ENCODE data around the gene TP73. TPM values are rescaled to one million over a fixed set of nuclear protein-coding genes. Genes with fewer than 3 reads are reported as not detected.

The TP73 gene
- total RNA-seq, 4 donors from 2014 or later: 4.9 to 8.8 (median 7.0) TPM

DNA sequence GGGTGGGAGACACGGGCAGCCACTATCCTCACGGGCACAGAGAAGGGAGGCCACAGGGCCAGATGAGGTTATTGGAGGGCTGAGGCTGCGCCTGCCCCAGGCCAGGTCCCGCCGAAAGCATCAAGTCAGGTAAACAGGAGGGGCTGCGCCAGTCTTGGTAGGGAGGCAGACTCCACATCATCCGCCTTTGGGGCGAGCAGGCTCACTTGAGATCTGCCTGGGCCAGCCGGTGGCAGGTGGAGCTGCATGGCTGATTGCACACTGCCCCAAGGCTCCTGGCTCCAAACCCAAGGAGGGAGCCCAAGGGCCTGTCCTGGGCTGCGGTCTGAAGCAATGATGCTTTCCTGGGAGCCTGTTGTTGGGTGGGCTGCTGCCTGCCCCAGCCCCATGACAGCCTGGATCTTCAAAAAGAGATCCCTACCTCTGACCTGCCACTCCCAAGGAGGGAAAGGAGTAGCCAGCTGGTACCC lies 124.8 kb downstream of the TP73 start:
- intact Hi-C loops (cut with DNase I): no loop called here
- no peaks in the 10 kb centered on the region for H3K9me3 ChIP-seq
- H3K36me3 ChIP-seq: peaks cover under 1 to 41% (median 26%) of the 10 kb centered on the region in 3 donors
- peaks cover 27 to 59% (median 31%) of the 10 kb centered on the region in 3 donors for H3K4me1 ChIP-seq
- no peak for DNase-seq
- peaks cover 0 to 7% (median 0%) of the 10 kb centered on the region in 4 donors for H3K27me3 ChIP-seq
- WGBS, 2 donors: 27 to 67% methylated on average over 1 to 2 of the region's 10 CpGs
- no peak overlapping the region for H3K27ac ChIP-seq
- H3K4me3 ChIP-seq: no peak overlapping the region
- TF ChIP-seq, protein P1, sequence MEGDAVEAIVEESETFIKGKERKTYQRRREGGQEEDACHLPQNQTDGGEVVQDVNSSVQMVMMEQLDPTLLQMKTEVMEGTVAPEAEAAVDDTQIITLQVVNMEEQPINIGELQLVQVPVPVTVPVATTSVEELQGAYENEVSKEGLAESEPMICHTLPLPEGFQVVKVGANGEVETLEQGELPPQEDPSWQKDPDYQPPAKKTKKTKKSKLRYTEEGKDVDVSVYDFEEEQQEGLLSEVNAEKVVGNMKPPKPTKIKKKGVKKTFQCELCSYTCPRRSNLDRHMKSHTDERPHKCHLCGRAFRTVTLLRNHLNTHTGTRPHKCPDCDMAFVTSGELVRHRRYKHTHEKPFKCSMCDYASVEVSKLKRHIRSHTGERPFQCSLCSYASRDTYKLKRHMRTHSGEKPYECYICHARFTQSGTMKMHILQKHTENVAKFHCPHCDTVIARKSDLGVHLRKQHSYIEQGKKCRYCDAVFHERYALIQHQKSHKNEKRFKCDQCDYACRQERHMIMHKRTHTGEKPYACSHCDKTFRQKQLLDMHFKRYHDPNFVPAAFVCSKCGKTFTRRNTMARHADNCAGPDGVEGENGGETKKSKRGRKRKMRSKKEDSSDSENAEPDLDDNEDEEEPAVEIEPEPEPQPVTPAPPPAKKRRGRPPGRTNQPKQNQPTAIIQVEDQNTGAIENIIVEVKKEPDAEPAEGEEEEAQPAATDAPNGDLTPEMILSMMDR (IDR thresholded peaks at IDR 0.05): no peak
- TF ChIP-seq POLR2A (IDR thresholded peaks at IDR 0.05): no peak

DNA sequence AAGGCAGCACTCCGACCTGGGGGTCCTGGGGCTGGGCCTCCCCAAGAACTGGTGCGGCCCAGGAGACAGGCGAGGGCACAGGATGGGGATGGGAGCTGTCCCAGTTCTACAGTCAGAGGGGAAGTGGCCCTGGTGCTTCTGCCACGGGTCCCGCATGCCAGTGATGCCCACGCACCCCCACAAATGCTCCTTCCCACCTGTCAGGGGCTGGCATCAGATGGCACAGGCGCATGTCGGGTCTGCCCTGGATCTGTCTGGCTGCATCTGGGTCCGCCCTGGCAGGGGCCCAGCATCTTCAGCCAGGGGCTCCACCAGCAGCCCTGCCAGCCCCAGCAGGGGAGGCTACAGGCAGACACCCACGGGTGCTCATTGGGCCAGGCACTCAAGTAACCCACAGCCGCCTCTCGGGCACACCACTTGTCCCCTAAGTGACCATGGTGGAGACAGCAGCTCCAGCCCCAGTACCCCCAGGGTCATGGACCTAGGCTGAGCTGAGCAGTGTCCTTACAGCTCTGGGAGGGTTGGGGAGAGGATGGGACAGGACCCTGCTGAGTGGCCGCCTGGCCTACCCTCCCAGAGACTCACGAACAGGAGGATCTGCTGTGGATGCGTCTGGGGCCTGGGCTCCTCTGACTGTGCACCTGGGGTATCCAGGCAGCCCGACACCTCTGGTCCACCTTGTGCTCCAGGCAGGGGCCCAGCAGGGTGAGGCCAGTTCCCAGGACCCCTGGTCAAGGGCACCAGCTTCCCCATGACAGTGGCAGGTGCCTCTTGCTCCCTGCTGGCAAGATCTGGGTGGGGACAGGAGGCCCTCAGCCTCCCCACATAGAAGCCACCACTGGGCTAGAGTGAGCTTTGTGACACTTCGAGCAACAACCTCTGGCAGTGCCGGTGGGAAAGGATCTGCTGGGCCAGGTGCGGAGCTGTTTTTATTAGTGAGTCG lies 125.6 kb downstream of the TP73 start:
- TF ChIP-seq POLR2A (IDR thresholded peaks at IDR 0.05): no peak
- TF ChIP-seq, protein P1 (IDR thresholded peaks at IDR 0.05): no peak
- H3K4me3 ChIP-seq: no peak overlapping the region
- no peak overlapping the region for H3K27ac ChIP-seq
- no peak for DNase-seq
- peaks cover 8 to 49% (median 34%) of the 10 kb centered on the region in 3 donors for H3K36me3 ChIP-seq
- peaks cover 26 to 51% (median 26%) of the 10 kb centered on the region in 3 donors for H3K4me1 ChIP-seq
- intact Hi-C loops (cut with DNase I): no loop called here
- WGBS, 2 donors: 95% methylated on average over 4 of the region's 20 CpGs; no CpG with 5 or more reads in 1 of the 2 donors
- H3K27me3 ChIP-seq: peaks cover 0 to under 1% (median 0%) of the 10 kb centered on the region in 4 donors
- no peaks in the 10 kb centered on the region for H3K9me3 ChIP-seq

DNA sequence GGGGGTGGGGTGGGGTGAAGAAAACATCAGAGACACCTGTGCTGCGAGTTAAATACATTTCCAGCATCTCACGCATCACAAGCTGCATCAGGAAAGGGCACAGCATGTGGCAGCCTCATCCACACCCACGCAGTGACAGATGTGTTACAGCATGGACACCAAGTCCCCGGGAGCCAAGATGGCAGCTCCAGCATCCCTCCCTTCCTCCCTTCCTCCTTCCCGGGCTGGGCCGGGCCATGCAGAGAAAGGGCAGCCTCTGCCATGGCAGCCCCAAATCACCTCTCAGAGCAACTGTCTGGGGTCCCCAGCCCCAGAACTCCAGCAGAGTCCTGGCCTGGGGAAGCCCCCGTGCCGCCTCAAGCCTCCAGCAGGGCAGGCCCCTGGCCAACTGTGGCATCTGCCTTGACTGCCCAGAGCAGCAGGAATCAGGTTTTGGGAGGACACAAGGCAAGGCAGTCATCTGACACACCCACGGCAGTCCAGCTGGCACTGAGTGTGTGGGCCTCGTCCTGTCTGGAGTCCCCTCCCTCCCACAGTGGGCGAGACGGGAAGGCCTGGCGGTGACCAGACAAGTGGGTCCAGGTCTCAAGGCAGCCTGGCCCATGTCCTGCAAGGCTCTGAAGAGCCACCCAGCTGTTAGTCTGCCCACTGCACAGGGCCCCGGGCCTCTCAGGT lies 126.4 kb downstream of the TP73 start:
- no peak overlapping the region for H3K4me3 ChIP-seq
- no peaks in the 10 kb centered on the region for H3K27me3 ChIP-seq
- H3K4me1 ChIP-seq: peaks cover 18 to 43% (median 21%) of the 10 kb centered on the region in 3 donors
- 66% methylated on average over 6 of the region's 14 CpGs; no CpG with 5 or more reads in 1 of the 2 donors for WGBS, 2 donors
- H3K27ac ChIP-seq: no peak overlapping the region
- intact Hi-C loops (cut with DNase I): no loop called here
- TF ChIP-seq, protein P1 (IDR thresholded peaks at IDR 0.05): no peak
- no peak for TF ChIP-seq POLR2A (IDR thresholded peaks at IDR 0.05)
- peaks cover 11 to 57% (median 39%) of the 10 kb centered on the region in 3 donors for H3K36me3 ChIP-seq
- H3K9me3 ChIP-seq: no peaks in the 10 kb centered on the region
- no peak for DNase-seq

DNA sequence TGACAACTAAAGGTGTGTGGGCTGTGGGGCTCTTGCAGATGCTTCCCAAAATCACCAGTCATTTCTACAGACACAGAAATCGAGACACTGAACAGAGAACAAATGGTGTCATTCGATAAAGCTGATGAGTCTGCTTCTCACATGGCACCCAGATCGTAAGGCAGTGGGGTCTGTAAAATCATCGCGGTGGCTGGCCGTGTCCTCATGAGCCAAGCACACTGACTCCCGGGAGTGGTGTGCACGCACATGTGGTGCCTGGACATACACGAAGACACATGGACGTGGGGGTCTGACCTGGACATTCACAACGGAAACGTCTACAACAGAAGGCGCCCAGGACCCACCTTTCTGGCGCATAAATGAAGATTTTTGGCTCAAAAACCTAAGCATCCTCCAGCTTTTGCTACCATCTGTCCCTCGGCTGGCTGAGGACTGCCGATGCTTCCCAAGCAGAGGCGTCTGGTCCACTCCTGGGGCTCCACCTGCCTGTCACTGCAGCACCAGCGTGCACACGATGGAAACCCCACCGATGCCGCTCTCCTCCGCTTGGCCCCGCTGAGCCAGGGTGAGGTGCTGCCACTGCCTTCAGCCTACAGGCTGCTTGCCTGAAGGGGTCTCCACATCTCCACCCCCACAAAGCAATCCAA lies 127.1 kb downstream of the TP73 start:
- no peaks in the 10 kb centered on the region for H3K27me3 ChIP-seq
- no peak for TF ChIP-seq POLR2A (IDR thresholded peaks at IDR 0.05)
- TF ChIP-seq, protein P1 (IDR thresholded peaks at IDR 0.05): no peak
- DNase-seq: no peak
- intact Hi-C loops (cut with DNase I): no loop called here
- peaks cover 18 to 36% (median 21%) of the 10 kb centered on the region in 3 donors for H3K4me1 ChIP-seq
- H3K36me3 ChIP-seq: peaks cover 14 to 64% (median 46%) of the 10 kb centered on the region in 3 donors
- 90 to 97% methylated on average over 15 to 21 of the region's 23 CpGs for WGBS, 2 donors
- H3K9me3 ChIP-seq: no peaks in the 10 kb centered on the region
- H3K27ac ChIP-seq: no peak overlapping the region
- no peak overlapping the region for H3K4me3 ChIP-seq
